ELF-1 (cell line): ENCODE data around the gene KIF6.

Experiments used
- DNase-seq: peaks from one replicate; pipeline ENCODE4 v3.0.0-alpha.2; 2016; ENCODE audit warnings: low read depth, low spot score

Gene KIF6

DNA sequence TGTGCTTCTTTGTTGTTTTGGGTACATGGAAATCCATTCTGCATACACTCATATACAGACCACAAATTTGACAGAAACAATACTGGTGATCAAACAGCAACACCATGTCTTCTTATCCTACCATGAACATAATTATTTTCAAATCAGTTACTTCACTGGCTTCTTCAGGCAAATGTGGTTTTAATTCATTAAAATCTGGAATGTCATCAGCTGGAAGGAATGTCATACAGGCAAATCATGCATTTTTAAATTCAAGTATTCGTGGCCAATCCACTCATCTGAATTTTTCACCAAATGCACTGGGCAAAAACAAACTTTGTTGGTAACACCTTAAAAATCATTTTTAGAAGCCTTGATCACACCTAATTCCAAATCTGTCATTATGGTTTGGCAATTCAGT is 59.3 kb downstream of the KIF6 start:
- DNase-seq = no peak

DNA sequence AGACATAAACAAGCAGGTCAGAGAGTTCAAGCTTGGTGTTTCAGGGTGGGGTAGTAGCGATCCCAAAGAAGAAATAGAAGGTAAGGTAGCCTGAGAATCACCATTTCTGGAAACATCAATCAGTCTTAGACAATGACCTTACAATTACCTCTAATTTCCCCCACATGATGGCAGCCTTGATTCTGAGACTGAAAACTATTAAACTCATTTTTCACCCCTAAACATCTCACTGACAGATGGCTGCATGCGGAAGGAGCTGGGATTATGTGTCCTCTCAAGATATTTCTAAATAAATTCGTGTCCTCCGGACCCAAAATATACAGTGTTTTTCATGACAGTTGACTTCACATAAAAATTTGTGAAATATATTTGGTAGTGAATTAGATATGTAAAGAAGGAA is 61.0 kb downstream of the KIF6 start:
- DNase-seq = no peak

DNA sequence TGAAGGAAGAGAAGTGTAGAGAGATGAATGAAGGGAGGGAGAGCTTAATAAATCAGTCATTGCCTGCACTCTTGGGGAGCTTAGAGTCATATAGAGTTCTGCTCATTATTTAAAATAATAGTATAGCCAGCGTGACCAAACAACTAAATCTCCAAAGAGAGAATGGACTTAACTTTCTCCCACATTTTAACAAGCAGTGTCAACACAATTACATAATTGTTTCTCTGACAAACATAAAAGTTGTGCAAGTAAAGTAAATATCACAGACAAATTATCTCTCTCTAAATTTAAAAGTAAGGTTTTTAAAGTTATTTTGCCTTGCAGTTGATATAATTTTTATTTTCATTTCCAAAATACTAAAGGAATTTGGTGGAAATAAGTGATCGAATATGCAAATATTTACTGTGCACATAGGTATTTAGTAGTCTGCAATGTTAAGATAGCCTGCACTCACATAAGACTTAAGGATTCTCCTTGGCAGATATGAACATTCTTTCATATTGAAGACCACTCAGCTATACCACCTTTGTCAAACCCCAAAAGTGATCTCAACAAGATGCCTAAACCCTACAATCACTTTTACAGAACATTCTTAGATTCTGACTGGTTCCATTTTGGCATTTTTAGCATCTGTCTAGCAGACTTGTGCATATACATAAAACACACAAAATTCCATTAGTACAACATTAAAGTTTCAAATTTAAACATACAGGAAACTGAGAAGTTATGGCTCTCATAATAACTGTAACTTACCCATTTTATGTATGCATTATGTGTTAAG is 67.7 kb downstream of the KIF6 start:
- DNase-seq = no peak

DNA sequence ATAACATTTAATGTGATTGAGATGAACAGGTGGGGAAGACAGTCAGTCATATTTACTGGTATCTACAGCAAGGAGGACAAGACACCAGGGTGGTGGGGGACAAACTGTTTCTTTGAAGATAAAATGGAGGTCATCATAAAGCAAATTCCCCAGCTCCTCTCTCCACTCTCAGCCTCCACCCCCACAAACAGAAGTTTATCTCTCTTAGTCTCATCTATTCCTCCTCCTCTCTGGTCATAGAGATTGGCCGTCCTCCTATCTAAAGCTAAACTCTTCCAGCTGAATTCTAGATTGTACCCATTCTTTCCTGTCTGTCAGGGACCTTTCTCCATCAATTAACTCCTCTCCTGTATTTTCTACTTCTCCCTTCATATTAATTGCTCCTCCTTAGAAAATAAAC is 71.1 kb downstream of the KIF6 start:
- no peak for DNase-seq

DNA sequence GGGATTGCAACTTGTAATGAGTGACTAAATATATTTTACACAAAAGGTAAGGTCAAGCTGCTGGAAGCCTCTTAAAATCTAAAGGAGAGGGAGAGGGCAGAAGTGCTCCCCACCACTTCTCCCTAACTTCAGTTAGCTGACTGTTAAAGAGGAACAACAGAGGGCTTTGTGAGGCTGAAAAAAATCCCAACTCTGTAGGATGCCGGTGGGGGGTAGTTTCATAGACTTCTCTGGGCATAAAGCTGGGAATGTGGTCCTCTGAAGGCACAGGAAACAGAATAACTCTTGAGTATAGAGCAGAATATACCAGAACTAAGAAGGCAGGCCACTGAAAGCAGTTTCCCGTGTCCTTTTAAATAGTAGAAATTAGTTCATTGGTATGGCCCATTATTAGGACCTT is 71.6 kb downstream of the KIF6 start:
- DNase-seq = no peak

DNA sequence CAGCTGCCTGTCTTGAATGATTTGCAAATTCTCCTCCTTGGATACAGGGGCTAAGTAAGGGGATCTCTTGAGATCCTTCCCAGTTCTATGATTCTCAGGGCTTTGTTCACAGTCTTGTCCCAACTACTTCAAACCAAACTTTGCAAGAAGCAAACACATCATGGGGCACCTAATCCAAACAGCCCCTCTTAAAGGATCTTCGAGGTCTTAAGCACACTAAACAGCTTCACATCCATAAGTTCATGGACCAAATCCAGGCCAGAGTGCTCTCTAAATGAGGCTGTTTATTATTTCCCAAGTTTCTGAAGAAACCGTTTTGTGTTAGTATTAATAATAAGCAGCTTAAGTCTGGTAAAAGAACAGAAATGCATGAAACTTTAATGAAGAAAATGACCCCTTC is 75.2 kb downstream of the KIF6 start:
- no peak for DNase-seq

DNA sequence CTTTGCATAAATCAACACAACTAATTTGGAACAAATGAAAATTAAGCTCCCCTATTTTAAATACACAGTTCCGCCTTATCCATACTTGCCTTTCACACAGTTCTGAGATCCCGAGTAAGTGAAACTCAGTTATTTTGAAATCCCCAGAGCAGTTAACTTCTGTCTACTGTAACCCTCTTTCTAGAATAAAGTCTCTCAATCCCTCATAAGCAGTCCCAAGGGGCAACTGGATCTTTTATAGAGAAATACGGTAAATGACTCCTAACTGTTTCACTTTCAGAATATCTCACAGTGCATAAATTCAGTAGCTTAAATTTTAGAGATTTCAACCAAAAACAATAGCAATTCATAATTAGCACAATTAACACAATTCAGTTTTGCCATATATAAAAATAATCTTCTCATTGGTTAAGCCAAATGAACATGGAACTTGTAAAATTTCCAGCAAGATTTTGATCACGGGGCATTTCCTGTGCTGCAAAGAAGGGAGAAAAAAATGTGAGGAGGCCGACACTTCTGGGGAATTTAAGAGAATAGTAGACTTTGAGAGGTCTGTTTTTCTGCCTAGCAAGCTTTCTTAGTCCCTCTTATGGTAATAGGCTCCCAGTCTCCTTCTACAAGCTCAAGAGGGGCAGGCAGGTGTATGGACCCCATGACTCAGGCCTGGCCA is 78.3 kb downstream of the KIF6 start:
- no peak for DNase-seq

DNA sequence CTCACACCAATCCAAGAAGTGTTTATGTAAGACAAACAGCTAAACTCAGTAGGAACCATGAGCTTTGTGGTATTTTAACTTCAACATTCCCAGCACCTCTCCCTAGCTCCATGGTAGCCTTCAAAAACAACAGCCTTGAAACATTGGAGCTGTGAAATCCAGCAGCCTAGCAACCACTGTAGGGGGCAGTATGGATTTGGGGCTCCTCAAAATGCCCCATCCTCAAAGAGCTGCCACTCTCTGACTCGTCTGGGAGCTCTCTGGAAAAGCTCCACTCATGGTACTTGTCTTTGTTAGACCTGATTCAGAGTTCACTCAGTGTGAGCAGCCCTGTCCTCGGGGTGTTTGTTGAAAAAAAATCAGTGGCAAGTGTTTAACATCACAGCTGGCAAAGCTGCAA is 82.9 kb downstream of the KIF6 start:
- DNase-seq = peak; percentile 7

DNA sequence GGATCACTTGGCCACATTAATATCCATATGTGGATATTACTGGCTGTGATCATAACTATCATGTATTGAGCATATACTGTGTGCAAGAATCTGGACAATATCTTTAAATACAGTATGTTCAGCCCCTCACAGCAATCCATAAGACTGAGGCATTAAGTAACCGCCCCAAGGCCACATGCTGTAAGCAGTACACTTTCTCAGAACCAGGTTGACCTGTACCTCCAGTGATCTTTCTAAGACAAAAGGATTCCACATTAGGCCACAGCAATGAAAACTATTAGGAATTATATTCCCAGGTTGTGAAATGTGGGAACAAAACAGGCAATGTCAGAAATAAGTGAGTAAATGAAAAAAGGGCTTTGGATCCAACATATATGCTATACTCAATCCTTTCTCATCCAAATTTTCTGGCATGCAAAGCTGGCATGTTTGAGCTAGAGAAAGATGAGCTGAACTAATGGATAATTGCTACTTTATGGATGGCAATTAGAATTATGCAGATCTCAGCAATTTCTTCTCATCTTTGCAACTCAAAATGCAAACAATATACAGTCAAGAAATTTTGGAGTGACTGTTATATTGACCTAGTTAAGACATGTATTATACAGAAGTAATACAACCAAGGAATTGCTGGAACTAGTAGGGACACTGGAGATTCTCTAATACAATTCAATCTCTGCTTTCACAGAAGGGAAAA is 86.9 kb downstream of the KIF6 start:
- DNase-seq = no peak

DNA sequence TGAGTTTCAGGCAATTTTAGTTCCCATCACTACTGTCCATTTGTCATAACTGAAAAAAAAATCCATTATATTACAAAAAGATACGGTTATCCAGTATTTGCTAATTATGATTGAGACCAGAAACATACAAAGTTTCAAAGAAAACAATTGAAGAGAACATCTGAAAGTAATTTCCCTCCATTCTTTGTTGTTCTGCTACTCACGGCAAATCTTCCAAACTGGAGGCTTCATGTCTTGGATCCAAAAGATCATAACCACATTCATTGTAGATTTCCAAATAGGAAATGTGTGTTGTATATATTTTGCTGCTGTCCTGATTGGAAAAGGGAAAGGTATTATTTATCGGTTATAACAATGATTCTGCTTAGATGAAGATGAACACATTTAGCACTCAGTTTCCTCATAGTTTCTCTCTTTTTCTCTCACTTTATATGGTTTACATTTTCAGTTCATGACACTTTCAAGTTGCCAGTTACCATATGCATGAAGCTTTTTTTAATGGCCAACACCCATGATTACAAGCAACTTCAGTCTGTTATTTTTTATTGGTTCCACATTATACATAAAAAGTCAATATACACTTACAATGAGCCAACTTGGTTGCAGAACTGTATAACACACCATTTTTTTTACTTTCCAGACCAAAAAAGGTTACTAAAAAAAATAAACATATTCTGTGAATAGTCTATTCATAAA is 90.4 kb downstream of the KIF6 start:
- DNase-seq = no peak

DNA sequence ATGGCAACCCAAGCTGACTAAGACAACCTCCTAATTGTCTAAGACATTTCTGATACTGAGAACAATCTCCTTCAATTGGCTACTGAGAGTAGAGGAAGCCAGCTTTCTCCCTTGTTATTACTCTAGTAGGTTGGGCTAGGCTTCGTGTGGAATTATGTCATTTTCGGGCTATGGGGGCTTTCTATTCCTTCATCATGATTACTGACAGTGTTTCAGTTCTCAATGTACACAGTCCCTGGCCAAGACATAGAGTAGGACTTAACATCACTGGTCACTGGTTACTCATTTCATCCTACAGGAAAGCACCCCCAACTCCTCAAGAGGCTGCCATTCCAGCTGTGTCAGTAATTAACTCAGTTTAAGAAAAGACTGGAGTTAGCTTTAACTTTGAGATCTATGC is 100.0 kb downstream of the KIF6 start:
- DNase-seq = no peak

DNA sequence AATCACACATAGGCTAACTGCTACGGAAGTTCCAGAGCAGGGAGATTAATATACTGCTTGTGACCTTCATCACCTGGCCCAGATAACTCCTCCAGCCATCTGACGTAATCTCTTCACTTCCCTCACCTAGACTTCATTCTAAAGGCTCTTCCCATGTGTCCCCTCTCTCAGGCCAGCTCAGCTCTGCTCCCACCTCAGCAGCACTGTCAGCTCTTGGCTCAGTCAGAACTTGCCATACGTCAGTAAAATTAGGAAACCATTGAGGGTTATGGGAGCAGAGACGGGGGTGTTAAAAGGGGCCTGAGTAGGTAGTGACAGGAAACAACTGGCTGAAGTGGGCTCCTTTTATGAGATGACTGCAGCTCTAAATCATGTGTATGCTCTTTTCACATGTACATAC is 101.5 kb downstream of the KIF6 start:
- DNase-seq = no peak

DNA sequence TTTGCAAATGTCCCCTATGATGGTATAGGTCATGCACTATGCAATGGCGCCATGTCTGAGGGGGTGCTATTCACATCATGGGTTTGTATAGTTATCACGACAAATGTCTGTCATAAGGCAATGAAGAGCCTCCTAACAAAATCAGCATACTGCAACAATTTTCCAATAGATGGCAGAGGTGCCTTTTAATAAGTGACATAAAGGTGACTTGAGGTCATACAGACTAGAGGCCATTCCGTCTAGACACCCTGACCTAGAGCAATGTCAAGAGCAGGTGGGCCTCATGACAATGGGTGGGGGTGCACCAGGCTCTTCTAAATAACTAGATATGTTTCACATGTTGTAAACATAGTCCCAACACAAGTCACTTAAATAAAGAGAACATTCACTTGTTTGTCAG is 107.7 kb downstream of the KIF6 start:
- DNase-seq = no peak

DNA sequence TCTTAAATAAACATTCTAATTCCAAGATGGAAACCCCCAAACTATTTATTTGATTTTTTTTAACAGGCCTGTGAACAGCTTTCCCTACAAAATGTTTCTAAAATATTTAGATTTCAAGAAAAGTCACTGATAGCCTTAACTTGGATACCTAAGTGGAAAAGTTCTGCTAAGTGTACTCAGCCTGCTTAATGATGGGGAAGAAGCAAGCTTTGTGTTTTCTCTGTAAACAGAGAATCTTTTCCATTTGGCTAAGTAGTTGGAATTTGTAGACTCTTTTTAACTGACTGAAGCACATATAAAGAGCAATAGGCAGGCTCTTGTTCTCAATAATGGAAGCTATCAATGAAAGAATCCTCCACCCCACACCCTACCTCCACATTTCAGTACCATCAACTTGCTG is 108.2 kb downstream of the KIF6 start:
- DNase-seq = no peak

DNA sequence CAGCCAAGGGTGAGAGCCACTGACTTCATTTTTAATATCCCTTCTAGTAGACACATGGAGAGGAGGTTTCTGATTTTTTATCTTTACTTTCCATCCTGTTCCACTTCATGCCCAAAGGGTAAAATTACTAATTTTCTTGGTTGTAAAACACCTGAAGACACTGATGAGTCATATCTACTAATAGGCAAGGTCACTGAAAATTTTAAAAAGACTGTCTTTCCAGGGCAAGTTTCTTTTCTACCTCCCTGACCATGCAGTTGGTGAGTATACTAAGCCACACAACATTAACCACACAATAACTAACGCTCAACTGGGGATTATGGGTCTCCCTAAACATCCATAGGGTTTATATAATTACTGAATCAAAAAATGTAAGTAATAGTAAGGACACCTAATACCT is 109.6 kb downstream of the KIF6 start:
- DNase-seq = no peak

DNA sequence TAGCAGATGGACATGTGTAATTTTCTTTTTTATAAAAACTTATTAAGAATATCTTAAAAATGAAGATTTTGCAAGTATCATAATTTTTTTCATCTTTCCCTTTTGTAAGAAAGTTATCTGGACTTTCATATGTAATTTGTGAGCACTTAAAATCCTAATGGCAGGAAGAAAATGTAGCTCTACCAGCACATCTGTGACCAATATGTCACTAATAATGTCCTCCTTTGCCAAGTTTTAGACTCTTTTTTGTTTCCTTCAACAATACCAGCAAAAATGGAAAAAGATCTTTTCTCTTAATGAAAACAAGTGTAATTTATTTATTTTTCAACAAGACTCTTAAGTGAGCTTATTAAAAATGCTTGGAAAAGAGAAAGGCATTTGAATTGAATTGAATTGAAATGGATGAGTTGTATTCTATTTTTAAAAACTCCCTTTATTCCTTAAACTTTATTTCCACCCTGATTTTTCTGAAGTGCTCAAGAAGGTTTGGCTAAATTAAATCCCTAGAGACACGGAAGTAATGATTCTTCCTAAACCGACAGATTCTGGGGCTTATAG is 110.7 kb downstream of the KIF6 start:
- DNase-seq = no peak

DNA sequence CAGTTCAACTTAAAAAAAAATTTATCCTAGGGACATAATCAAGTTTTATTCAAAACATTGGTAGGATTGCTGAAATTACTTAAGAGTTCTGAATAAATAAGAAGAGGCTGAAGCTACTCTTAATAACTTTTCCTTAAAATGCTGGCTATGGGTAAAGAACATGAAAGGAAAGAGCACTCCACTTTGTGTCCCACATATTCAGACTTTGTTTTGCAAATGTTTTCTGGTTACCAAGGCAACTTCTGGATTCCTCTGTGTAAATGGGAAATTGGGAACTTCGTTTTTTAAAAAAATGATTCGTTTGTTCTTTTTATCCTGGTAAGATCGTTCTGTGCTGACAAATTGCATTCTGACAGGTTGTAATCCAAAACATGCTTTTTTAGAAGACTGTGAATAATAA is 115.0 kb downstream of the KIF6 start:
- no peak for DNase-seq

DNA sequence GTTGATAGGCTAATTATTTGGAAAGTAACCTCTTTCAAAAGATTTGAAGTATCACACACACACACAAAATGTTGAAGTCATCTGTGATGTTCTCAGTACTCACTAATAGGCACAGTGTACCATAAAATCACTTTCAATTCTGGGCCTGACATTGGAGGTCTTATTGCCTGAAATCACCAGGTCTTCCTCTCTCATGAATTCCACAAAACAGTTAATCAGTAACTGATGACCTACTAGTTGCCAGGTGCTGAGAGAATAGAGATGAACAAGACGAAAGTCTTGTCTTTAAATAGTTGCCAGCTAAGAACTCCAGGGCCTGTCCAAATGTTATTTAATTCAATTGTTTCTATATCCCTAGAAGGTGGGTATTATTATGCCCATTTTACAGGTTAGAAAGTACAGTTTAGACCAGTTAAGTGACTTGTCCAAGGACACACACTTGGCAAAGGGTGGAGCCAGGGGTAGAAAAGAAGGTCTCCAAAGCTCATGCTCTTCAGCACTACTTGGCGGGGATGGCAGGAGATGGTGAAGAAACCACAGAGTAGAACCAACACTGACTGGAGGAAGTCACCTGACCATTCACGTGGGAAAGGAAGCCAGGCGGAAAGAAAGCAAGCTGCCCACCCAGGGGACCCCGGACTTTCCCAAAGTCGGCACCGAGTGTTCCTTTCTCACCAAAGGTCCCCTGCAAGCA is 116.4 kb downstream of the KIF6 start:
- DNase-seq = no peak

DNA sequence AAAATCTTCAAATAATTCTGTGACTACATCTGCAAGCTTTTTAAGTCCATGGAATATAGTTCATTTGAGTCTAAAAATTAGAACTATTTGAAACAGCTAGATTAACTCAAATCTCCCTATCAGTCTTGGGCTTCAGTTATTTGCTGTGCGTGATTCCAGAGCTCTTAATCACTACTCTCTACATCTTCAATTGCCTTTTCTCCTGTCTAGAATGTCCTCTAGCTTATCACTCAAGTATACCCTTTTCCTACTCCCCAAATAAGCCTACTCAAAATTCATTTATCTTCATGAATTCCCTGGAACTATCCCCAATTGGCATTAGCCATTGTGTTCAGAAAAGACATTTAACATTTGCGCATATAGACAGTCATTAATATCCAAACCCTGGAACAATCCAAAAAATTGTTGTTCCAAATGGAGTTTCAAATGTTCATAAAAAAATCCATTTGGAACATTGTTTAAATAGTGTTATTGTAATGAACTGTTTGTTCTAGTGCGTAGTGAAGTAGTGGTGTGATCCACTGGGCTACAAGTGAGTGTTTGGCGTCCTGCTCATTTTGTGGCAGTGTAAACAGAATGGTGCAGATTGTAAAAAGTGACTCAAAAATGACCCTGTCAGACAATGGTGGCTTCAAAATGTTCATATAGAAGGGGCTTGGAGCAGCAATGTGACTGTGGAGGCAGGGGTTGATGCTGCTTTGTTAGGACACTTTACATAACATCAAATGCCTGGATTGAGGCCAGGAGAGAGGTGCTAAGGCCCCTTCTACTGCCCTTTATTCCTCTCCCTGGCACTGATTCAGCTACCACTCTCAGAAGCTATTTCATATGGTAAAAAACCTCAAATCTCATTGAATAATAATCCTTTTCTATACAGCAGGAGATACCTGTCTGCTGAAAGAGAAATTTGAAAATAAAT is 122.3 kb downstream of the KIF6 start:
- no peak for DNase-seq

DNA sequence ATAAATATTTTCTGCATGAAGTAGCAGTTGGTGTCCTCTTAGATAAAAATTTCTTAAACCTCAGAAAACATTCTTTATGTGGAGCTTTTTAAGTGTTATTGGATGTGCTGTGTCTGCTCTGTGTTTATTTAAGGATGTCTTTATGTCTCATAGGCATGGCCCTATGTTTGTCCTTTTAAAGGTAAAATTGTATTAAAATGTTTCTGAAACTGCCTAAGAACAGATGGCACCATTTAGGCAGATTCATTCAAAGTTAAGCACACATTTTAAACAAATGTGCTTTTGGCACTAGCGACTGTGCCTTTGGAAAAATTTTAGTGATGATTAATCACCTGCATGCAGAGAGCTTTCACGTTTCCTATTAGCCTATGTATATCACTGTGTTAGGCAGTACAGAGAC is 125.2 kb downstream of the KIF6 start:
- no peak for DNase-seq
